ENCODE results near the gene RRAS2.

Gene RRAS2

DNA sequence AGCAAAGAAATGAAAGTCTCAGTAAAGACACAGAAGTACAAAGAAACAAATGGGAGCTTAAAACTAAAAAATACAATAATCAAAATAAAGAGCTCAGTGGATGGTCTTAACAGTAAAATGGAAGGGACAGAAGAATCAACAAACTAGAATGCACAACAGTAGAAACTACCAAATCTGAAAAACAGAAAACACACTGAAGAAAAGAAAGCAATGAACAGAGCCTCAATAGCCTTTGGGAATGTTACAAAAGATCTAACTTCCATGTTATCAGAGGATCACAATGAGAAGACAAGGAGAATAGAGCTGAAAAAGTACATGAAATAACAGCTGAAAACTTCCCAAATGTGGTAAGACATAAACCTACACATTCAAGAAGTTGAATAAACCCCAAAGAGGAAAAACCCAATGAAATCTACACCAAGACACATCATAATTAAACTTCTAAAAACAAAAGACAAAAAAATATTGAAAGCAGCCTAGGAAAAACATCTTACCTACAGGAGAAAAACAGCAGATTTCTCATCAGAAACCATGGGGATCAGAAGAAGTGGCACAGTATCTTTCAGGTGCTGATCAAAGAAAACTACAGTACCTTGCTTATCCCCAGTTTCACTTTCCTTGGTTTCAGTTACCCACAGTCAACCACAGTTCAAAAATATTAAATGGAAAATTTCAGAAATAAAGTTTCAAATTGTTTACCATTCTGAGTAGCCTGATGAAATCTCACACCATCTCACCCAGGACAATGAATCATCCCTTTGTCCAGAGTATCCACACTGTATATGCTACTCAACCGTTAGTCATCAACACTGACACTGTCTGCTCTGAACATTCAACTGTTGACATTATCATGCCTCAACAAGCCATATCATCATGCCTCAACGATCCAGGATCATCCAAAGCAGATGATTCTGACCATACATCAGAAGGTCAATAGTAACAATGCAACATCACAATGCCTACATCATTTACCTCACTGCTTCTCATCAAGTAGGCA lies 22.2 kb downstream of the RRAS2 start:
- DNase-seq (ENCODE audit: low read depth), result peak; percentile 93

DNA sequence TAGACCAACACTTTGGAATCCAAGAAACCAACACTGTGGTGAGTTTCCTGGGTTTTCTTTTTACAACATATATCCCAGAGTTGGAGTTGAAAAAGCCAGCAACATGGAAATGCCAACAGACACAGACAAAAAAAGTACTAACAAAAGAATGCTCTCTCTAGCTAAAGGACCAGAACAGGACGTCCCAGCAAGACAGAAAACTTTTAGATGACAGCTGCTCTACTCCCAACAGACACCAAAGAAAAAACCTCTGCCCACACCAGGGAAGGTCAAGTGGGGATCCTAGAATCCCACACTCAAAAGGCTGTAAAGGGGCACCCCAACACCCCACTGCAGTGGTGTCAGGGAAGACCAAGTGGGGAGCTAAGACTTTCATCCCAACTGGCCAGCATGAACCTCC lies 23.3 kb downstream of the RRAS2 start:
- DNase-seq (ENCODE audit: low read depth), result no peak

DNA sequence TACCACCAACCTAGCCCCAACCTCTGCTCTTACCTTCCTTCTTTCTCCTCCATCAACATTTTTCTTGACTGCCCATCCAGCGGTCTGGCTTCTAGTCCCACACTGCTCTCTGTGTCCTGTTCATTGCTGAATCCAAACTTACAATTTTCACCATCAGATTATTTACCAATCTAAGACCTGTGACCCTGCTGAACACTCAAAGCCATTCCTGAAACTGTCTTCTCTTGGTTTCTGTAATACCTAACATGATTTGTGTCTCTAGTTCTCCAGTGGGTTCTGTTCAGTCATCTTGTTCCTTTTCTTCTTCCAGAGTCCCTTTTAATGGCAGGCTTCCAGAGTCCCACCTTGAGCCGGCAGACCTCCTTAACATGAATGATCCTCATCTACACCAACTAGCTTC lies 24.1 kb downstream of the RRAS2 start:
- DNase-seq (ENCODE audit: low read depth), result no peak

DNA sequence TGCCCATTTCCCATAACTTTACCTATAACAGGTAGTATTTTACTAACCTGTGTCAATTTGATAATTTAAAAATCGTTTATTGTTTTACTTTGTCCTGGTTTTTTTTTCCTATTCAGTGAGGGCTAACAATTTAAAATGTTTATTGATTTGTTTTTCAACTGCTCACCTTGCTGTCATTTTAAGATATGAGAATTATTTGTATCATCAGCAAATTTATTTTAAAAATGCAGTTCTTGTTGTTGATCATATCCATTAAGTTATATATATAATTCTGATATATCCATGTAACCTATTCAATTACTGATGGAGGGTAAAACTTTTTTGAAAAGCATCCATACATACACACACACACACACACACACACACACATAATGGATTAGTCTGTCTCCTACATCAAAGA lies 24.8 kb downstream of the RRAS2 start:
- no peak for DNase-seq (ENCODE audit: low read depth)

DNA sequence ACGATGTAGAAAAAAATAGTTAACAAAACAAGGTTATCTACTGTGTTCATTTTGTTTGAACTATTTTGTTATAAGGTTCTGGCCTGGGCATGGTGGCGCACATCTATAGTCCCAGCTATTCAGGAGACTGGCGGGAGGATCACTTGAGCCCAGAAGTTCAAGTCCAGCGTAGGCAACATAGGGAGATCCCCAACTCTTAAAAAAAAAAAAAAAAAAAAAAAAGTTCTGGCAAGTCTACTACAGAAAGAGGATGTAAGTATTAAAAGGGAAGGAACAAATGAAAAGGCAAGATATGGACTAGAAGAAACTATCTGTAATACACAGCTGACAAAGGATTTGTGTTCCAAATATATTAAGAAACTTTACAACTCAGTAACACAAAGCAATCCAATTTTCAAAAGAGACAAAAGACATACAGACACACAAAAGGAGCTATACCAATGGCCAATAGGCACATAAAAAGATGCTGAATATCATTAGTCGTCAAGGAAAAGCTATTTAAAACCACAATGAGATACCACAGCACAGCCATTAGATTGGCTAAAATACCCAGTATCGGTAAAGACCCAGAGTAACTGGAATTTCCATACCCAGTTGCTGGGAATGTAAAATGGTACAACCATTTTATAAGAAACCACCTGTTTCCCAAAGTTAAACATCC lies 27.4 kb downstream of the RRAS2 start:
- DNase-seq (ENCODE audit: low read depth), result no peak

DNA sequence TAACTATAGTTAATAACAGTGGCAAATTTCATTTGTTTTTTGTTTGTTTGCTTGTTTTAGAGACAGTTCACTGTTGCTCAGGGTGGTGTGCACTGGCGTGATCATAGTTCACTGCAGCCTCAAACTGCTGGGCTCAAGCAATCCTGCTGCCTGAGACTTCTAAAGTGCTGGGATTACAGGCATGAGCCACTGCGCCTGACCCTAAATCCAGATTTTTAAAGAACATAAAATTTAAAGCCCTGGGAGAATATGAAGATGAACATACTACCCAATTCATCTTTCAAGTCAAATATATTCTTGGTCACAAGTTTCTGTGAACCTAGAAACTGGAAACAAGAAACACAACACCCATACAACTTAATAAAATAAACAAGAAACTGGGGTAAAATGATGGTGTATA lies 28.1 kb downstream of the RRAS2 start:
- DNase-seq (ENCODE audit: low read depth), result no peak

DNA sequence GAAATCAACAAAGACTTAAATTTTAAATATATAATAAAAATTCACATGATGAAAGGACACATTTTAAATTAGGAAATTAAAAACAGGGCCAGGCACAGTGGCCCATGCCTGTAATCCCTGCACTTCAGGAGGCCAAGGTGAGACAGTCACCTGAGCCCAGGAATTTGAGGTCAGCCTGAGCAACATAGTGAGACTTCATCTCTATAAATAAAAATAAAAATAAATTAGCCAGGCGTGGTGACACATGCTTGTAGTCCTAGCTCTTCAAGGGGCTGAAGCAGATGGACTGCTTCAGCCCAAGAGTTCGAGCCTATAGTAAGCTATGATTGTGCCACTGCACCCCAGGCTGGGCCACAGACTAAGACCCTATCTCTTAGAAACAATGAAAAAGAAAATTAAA lies 29.3 kb downstream of the RRAS2 start:
- no peak for DNase-seq (ENCODE audit: low read depth)

DNA sequence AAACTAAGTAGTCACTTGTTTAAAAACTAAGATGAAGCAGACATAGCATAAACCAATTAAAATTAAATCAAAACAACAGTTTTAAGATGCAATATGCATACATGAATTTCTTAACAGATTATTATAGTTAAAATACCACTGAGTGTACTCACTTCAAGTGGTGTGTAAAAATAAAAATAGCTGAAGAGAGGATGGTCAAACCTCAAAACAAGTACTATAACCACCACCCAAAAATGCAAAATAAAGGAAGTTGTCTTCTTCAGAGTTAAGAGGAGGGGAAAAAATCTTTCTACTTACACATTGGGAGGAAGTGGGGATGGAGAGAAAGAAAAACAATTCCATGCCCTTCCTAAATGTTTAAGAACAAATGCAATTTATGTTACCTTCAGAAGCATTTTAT lies 31.9 kb downstream of the RRAS2 start:
- DNase-seq (ENCODE audit: low read depth), result no peak

DNA sequence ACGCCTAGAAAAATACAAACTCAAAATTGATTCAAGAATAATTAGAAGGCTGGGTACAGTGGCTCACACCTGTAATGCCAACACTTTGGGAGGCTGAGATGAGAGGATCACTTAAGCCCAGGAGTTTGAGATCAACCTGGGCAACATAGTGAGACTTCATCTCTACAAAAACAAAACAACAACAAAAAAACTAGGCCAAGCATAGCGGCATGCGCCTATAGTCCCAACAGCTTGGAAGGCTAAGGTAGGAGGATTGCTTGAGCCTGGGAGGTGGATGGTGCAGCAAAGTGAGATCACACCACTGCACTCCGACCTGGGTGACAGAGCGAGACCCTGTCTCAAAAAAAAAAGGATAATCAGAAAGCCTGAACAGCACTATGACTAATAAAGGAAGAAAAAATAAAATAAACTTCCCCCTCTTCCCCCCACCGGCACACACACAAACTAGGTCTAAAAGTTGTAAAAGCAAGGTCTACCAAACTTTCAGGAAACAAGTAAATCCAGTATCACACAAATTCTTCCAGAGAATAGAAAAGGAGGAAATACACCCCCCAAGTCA lies 35.8 kb downstream of the RRAS2 start:
- DNase-seq (ENCODE audit: low read depth), result no peak

DNA sequence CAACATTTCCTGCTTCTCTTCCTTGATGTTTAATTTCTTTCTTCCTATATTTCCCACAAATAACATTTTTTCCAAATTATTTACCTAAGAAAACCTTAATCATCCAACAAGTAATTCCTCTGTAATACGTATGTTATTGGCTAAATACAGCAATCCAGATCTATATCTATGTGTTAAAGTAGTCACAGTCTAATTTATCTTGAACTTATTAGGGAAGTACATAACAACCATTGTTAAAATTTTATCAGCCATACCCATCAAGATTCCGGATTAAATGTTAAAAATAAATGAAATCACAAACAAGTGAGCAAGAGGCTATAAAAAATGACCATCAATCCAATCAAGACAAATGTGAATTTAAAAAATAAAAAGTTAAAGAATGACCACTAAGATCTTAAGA lies 36.5 kb downstream of the RRAS2 start:
- no peak for DNase-seq (ENCODE audit: low read depth)

DNA sequence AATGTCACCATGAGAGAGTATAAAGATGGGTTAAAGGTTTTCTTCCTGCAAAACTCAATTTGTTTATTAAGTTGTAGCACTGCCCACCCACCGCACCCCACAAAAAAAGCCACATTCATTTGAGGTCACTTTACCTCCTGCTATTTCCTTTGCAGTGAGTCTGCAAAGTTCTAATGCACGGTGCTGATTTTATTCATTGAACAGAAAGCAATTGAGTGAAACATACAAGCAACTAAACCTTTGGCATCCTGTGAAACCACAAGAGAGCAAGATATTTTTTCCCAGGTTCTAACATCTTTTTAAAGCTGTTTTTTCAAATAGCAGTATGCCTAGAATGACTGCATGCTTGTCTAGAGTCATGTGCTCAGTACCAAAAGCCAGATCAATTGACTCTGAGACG lies 39.0 kb downstream of the RRAS2 start:
- no peak for DNase-seq (ENCODE audit: low read depth)

DNA sequence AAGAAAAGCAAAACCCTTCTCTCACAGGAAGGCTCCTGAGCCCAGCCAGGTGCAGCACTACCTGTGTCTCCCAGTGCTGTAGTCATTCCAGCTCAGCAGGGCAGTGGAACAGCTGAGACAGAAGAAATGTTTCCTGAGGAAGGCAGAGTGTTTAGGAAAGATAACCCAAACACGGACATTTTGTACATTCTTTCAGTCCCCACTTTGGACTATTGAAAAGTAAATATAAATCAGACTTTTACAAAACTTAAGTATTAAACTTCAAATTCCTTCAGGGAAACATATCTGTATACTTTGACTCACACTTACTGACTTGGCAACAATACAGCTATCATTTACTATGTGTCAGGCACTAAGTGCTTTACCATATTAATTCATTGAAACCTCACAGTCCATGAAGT lies 40.4 kb downstream of the RRAS2 start:
- no peak for DNase-seq (ENCODE audit: low read depth)

DNA sequence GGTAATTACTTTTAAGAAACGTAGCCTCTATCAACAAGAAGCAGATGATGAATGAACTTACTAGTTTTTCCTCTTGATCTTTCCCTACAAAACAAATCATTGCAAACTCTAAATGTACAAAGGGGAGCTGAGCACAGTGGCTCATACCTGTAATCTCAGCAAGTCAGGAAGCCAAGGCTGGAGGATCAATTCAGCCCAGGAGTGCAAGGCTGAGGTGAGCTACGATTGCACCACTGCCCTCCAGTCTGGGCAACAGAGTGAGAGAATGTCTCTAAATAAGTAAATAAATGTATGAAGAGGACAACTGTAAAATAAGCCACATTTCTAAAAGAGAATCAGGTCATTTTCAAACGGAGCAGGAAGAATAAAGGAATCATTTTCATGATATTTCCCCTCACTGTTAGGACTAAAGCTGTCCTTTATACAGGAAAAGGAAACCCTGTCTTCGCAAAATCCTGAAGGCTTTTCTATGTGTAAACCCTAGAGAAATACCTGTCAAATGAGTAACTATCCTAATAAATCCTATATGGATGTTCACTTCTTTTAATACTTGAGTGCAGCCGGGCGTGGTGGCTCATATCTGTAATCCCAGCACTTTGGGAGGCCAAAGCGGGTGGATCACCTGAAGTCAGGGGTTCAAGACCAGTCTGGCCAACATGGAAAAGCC lies 41.2 kb downstream of the RRAS2 start:
- DNase-seq (ENCODE audit: low read depth), result no peak

DNA sequence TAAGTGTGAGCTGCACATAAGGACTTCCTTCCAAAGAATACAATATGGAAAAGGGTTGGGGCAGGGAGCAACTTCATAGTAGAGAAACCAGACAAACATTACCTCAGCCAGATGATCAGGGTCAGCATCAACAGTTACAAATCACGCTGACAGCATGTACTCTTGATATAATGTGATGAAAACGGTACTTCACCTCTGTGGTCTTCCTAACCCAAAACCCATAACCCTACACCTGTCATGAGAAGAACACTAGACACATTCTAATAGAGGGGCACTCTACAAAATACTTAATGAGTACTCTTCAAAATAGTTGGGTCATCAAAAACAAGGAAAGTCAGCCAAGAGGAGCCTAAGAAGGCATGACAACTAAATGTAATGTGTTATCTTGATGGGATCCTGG lies 43.9 kb downstream of the RRAS2 start:
- DNase-seq (ENCODE audit: low read depth), result no peak

DNA sequence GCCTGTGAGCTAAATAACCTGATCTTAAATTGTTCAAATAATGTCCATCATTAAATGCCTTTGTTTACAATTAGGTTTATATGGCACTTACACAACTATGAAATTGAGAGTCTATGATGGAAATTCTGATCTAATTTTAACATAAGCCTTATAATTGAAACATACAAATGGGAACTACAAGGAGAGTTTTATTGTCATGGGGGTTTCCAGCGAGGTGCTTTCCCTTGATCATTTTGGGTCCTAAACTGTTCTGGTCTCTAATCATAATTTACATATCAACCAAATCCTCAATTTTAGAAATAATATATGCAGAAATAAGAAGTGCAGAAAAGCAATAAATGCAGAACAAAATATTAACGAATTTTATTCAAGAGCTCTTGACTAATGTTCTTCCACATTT lies 44.9 kb downstream of the RRAS2 start:
- no peak for DNase-seq (ENCODE audit: low read depth)

DNA sequence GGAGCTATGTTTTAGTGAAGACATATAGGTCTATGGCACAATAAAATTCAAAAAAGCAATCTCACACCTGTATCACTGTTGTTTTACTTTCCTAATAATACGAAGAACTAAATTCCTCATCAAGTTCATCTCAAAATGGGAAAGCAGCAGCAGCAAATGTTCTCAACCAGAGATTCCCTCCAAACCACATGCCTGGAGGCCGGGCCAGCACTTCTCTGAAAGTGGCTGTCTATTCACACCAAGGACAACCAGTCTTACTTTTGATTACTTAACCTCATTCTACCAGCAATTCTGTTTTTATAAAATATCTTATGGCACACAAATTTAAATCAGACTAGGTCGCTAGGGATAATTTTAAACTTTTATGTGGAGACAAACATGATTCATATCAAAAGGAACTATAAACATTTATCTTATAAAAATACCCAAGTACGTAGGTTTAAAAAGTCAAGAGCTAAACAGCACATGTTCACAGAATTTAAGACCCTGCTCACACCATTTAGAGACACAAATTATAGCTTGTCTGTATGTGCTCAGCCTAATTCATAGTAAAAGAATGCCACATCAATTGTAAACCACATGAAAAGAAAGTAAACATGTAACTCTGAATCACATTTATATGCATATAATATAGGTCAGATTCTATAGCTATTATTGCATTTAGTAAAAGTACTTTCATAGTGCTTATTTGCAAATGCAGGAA lies 46.1 kb downstream of the RRAS2 start:
- DNase-seq (ENCODE audit: low read depth), result no peak

DNA sequence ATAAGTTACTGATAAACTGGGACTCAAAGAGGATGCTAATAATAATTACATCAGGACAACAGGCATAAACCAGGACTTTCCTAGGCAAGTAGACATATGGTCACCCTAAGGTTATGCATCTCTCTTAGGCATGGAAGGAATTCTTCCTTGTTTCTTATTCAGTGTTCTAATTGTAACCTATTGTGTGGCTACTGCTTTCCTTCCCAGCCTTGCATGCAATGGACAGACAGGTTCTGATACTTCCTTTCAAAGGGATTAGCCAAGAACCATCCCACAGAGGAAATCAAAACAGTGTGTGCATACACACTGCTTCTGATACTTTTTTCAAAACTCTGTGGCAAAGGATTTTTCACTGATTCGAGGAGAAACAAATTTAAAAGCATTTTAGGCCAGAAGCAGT lies 48.3 kb downstream of the RRAS2 start:
- no peak for DNase-seq (ENCODE audit: low read depth)

DNA sequence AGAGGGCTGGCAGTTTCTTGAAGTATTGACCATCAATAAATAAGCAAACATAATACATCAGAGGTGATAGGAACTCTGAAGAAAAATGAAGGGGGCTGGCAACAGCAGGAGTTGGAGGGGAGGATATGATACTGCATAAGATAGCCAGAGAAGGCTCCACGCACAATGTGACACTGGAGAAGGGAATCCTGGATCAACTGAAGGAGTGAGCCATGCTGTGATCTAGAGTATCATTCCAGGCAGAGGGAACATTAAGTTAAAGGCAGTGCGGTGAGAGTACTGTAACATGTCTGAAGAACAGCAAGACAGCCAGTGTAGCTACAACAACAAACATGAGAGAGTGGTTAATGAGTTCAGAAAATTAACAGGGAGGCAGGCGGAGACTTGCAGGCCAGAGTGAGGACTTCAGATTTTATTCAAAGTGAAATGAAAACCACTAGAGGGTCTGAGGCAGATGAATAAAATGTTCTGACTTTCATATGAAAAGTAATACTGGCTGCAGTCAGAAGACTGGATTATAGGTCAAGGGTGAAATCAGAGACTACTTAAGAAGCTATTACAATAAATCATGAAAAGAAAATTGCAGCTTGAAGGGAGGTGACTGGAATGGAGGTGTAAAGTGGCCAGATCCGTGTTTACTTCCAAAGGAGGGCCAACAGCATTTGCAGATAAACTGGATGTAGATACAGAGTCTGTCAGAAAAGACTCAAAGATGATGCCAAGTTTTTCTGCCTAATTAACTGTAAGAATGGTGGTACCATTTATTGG lies 49.4 kb downstream of the RRAS2 start:
- DNase-seq (ENCODE audit: low read depth), result no peak

DNA sequence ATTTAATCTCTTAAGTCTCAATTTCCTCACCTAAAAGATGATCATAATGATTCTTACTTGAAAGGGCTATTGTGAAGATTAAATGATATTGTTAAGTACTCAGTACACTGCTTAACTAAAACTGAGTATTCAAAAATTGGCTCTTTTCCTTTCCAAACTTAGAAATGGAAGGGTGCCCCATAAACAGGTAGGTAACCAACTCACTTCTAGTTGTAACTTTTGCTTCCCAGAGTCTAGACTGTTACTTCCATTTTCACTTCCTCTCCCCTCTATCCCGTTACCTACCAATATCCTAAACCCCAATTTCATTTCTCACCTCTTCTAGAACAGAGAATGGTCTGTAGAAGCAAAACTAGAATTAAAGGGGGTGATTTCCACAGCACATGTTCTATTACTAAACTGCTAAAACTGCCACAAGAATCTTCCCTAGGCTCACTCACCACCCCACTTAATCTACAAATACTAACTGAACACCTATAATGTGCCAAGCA lies 50.0 kb downstream of the RRAS2 start:
- no peak for DNase-seq (ENCODE audit: low read depth)

DNA sequence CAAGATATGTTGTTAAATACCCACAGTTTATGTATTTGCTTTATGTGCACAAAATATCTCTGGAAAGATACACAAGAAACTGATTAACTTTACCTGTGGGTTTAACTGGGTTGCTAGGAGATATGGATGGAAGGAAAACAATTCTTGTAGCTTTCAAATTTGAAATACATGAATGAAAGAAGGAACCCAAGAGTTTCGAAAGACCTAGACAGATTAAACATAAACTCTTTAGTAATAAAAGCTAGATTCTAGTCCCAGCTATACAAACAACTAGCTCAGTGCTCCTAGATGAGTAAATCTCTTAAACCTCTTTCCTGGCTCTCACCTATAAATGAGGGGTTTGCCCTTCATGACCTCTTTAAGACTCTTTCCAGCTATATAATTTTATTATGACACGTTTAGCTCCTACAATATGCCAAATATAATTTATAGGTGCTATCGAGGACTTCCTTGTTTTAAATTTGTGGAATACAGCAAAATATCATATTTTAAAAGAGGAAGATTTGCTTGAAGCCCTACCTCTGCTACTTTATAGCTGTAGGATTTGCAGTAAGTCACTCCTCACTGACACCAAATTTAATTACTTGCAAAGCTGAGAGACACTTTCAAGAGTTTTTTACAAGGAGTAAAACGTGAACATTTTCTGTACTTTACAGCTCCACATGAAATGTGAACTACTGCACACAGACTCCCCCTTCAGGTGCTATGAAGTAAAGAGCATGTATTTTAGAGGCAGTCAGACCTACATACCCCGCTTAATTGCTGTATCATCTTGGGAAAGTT lies 50.7 kb downstream of the RRAS2 start:
- DNase-seq (ENCODE audit: low read depth), result no peak
